HG03045 (cell line): ENCODE measurements around the gene RBMX2.
"Not testable (repeated sequence)": the region's sequence is repeated elsewhere in the genome, so short reads cannot be mapped to it uniquely, and the experiment has no call there.

Experiments
- ATAC-seq: cut with Tn5 transposase; IDR thresholded peaks from one replicate; pipeline ENCODE4 v1.9.1; 2021; ENCODE audit warnings: mild to moderate bottlenecking, moderate library complexity; ENCODE audit not compliant: unreplicated experiment

The RBMX2 gene, protein sequence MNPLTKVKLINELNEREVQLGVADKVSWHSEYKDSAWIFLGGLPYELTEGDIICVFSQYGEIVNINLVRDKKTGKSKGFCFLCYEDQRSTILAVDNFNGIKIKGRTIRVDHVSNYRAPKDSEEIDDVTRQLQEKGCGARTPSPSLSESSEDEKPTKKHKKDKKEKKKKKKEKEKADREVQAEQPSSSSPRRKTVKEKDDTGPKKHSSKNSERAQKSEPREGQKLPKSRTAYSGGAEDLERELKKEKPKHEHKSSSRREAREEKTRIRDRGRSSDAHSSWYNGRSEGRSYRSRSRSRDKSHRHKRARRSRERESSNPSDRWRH

DNA sequence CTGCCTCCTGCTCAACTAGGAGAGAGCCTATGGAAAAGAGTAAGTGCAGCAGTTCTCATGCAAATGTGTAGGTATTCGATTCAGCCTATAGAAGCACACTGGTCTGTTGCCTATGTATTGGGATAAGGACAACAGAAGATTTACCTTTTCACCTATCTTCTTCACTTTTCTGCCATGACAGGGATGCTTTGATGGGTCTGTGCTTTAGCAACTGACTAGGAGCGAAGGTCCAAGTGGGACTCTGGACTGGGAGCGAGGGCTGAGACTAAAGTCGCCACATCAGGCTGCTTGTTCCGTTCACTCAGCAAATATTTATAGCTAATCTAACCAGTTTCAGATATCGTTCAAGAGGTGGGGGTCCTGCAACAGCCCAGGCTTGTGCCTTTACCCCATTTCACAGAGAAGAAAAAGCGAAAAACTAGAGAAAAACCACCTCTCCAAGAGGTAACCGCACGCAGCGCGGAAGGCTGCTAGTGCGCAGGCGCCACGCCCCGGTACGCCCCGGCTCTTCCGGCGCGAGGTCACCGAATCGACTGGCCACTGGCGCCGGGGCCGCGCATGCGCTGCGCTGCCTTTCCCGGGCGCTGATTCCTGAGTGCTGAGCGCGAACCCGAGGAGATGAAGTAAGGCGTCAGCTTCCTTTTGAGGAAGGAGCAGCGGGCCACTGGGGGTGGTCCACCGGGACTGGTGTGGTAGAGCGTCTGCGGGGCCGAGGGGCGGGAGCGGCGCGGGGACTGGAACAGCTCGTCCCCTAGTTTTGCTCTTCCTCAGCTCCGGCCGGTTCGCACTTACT, at the start of gene RBMX2:
Gene RBMX2 (plus strand): TSS at position 573 of the 793 bp plus-strand sequence. CDS start 46 bp downstream, at position 619.
- peak; percentile 94 for ATAC-seq

DNA sequence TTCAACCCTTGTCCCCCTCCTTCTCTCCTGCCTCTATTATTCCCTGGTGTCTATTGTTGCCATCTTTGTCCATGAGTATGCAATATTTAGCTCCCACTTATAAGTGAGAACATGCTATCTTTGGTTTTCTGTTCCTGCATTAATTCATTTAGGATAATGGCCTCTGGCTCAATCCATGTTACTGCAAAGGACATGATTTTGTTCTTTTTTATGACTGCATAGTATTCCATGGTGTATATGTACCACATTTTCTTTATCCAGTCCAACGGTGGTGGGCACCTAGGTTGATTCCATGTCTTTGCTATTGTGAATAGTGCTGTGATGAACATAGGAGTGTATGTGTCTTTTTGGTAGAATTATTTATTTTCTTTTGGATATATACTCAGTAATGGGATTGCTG, 49.7 kb upstream of the RBMX2 start:
- ATAC-seq = not testable (repeated sequence)

GRCh38 chrX:130376077-130376476, 25.7 kb upstream of the RBMX2 start:
- ATAC-seq = no peak

DNA sequence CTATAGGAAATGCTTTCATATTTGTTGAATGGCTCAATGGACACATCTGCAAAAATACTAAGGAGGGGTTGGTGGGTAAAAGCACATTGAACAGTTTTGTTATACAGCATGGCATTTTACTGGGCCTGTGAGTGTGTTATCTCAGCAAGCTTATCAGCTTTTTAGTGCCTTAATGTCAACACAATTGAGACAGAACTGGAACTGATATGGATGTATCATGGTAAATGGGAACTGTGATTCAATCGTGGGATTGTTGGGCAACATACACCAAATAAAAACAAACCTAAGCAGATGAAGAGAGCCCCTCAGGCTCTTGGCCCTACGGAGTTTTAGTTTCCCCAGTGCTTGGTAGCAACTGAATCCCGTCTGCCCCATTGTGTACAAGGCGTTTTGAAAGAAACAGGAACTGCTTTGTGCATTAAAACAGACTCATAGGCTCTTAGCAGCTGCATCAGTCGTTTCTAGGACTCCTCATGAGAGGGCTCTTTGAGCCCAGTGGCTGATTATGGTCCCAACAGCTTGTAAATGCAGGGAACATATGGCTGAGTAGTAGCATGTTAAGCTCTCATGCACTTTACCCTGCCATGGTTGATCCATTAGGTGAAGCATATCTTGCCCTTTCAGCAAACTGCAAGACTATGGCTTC, 23.6 kb upstream of the RBMX2 start:
- no peak for ATAC-seq

- no peak for ATAC-seq
Observed at GRCh38 chrX:130385520-130385919, 16.3 kb upstream of the RBMX2 start, which contains the start of gene GPR119. GPR119 (minus strand) TSS chrX:130385674; CDS start chrX:130385447, 227 bp downstream.

DNA sequence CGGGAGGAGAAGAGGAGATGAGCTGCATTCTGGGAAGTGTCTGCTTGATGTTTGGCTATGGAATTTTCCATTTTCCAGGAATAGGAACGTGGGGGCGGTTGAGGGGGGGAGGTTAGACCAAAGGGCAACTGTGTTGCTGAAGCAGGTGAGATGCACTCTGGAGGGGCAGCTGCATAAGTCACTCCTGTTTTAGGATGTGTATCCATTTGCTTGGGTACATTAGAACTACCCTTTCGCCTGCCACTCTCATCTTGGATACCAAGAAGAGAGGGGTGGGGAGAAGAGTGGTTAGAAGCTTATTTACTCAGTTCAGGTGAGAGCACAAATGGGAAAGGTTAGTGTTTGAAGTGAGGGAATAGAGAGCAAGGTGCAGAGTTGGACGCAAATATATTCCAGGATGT, 15.4 kb upstream of the RBMX2 start:
- no peak for ATAC-seq

DNA sequence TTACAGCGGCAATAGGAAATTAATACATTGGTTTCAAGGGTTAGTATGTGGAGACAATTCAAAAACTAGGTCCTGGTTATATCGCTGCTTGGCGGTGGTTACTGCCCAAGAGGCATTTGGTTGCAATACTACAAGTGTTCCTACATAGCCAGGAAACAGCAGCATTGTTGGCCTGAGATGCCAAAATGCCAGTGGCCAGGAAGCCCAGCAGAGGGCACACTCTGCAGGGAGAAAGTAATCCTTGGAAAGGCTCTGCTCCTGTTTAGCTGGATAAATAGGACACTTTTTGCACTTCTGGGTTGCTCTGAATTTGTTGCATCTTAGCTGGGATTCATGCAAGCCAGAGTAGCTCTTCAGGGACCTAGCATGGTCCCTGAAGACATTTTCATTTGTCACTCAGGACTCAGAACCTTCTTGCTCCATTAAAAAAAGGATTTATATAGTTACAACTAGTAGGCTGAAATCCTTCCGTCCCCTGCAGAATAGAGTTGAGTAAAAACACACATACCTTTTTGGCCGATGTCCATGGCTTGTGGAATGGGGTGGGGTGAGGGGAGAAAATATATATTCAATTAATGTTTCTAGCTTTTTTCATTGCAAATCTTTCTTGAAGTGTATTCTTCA, 8.2 kb upstream of the RBMX2 start:
- no peak for ATAC-seq

DNA sequence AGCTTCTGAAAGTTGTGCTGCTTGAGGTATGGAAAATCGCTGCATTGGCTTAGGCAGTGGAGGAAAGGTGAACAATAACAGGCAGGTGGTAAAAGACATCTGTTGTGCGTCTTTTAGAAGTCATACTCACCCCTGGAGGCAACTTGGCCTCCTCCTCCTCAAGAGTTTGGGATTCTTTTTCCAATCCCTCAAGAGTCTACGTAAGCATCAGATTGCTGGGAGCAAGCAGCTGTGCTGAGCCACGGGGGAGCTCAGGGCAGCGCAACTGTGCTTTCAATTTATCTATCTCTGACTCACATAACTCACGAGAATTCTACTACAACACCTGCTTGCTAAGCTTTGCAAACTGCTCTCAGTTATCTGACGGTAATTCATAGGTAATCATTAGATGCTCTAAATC, 6.4 kb upstream of the RBMX2 start:
- ATAC-seq = no peak

- ATAC-seq = peak; percentile 19
Observed at GRCh38 chrX:130402208-130402684, 459 bp downstream of the RBMX2 start.

- no peak for ATAC-seq
Observed at GRCh38 chrX:130413415-130413814, 11.6 kb downstream of the RBMX2 start.

- no peak for ATAC-seq
Observed at GRCh38 chrX:130414800-130415199, 13.0 kb downstream of the RBMX2 start.

- ATAC-seq = no peak
Observed at GRCh38 chrX:130415201-130415600, 13.4 kb downstream of the RBMX2 start.

DNA sequence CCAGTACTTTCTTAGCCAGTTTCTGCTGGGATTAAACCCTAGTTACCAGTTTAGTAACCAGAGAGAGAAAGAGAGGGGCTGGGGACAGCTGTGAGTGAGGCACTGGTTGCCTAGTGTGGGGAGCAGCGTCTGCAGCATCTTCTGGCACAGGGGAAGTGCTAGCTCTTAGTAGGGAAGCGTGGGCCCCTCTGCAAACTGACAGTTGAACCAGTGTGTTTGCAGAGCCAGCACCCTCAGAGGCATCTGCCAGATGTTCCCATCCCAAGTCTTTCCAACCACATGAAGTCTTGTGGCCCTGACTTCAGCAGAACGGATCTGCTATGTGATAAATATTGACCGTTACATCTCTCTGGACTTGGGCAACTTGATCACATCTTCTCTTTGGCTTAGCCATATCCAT, 15.0 kb downstream of the RBMX2 start:
- ATAC-seq = no peak

DNA sequence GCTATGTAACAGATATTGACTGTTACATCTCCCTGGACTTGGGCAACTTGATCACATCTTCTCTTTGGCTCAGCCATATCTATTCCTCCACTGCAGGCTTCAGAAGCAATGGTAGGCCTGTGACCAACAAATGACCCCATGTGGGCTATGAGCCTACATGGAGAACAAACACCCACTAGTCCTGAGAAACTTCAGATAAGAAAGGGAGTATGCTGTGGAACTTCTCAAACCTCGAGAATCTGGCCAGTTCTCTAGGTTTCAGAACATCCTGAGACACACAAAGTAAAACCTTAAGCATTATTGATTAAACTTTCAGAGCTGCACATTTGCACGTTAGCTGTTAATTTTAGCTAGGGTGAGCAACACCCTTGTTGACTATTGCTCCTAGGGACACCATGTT, 16.3 kb downstream of the RBMX2 start:
- no peak for ATAC-seq

GRCh38 chrX:130418740-130419139, 17.0 kb downstream of the RBMX2 start:
- no peak for ATAC-seq

DNA sequence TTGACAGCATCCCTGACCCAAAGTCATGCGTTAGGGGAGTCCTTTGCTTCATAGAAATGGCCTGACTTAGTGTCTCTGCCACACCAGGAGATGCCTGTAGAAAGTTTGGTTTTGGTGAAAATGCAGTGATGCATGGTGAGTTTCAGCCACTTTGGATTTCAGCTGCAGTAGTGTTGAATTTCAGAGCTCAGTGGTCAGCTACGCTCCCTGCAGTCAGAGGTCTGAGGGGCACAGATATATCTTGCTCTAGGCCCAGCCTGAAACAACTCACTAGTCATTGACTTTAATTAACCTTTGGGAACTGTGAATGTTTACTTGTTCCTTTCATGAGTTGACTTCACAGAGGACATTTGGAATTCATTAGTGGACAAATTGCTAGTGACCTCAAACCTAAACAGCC, 17.5 kb downstream of the RBMX2 start:
- no peak for ATAC-seq

- no peak for ATAC-seq
Observed at GRCh38 chrX:130426531-130426930, 24.7 kb downstream of the RBMX2 start.

DNA sequence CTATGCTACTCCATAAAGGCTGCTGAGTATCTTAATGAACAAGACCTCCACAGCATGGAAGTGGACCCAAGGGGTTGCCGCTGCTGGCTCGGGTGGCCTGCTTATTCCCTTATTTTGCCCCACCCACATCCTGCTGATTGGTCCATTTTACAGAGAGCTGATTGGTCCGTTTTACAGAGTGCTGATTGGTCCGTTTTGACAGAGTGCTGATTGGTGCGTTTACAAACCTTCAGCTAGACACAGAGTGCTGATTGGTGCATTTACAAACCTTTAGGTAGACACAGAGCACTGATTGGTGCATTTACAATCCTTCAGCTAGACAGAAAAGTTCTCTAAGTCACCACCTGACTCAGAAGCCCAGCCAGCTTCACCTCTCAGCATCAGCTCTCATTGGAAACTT, 27.4 kb downstream of the RBMX2 start:
- ATAC-seq = not testable (repeated sequence)

DNA sequence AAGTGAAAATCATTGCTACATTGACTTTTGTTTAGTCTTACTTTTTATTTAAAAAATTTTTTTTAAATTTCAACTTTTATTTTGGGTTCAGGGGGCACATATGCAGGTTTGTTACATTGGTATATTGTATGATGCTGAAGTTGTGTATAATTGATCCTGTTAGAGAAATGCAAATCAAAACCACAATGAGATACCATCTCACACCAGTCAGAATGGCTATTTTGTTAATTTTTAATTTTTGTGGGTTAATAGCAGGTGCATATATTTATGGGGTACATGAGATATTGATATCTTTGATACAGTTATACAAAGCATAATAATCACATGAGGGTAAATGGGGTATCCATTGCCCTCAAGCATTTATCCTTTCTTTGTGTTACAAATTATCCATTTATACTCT, 34.1 kb downstream of the RBMX2 start:
- ATAC-seq = no peak

DNA sequence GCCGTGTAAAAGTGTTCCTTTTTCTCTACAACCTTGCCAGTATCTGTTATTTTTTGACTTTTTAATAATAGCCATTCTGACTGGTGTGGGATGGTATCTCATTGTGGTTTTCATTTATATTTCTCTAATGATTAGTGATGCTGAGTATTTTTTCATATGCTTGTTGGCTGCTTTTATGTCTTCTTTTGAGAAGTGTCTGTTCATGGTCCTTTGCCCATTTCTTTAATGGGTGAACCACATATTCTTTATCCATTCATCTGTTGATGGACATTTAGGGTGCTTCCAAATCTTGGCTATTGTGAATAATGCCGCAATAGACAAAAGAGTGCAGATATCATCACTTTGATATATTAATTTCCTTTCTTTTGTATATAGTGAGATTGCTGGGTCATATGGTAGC, 36.2 kb downstream of the RBMX2 start:
- ATAC-seq = not testable (repeated sequence)

DNA sequence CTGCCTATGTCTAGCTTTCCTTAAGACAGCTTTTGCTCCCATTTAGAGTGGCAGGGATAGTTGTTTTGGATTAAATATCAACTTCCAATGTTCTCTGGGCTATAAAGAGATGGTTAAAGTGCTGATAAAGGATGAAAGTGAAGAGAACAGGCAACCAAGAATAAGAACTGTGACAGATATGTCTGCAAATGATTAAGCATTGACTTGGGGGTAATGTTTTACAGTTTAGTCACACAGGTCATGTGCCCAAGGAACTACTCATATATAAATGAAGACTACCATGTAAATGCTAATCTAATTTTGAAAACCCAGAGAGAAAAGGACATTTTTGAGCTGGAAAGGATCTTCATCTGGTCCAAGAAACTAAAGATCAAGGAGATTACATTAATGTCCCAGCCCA, 42.1 kb downstream of the RBMX2 start:
- ATAC-seq = no peak
